ENCODE results near the gene ITGA1.

The ITGA1 gene

GRCh38 chr5:52906343-52906742 is 118.6 kb downstream of the ITGA1 start:
- H3K36me3 ChIP-seq (replicated peaks; ENCODE audit: insufficient read depth, low read length): no peaks in the 10 kb centered on the region
- H3K27ac ChIP-seq (ENCODE audit: low read length): no peak overlapping the region
- H3K4me1 ChIP-seq (ENCODE audit: low read length): no peaks in the 10 kb centered on the region
- no peak overlapping the region for H3K4me3 ChIP-seq (ENCODE audit: low read length)
- no peaks in the 10 kb centered on the region for H3F3A ChIP-seq (ENCODE audit: insufficient read depth, low read length)
- no peaks in the 10 kb centered on the region for H3K9me2 ChIP-seq (replicated peaks; ENCODE audit: insufficient read depth, low read length)
- no peak overlapping the region for H2AFZ ChIP-seq (ENCODE audit: low read length)
- H3K4me2 ChIP-seq (ENCODE audit: low read depth, low read length): no peak overlapping the region
- H3K9me3 ChIP-seq (replicated peaks; ENCODE audit: insufficient read depth, low read length): no peaks in the 10 kb centered on the region
- no peak overlapping the region for H3K9ac ChIP-seq (ENCODE audit: low read length)
- H3K27me3 ChIP-seq (replicated peaks; ENCODE audit: insufficient read depth, low read length): no peaks in the 10 kb centered on the region
- no peak for TF ChIP-seq EZH2phosphoT487 (IDR thresholded peaks at IDR 0.05; ENCODE audit: low read length)
- no peak for TF ChIP-seq CTCF (IDR thresholded peaks at IDR 0.05; ENCODE audit: low read length)
- TF ChIP-seq EZH2 (optimal IDR thresholded peaks at IDR 0.05; ENCODE audit: low read depth, low read length): no peak
- H3K79me2 ChIP-seq (ENCODE audit: low read length): no peaks in the 10 kb centered on the region
- no peak for DNase-seq
- no peaks in the 10 kb centered on the region for H4K20me1 ChIP-seq (ENCODE audit: insufficient read depth, low read length)

GRCh38 chr5:52906845-52907244 is 119.1 kb downstream of the ITGA1 start:
- H3K4me3 ChIP-seq (ENCODE audit: low read length): no peak overlapping the region
- H3K27me3 ChIP-seq (replicated peaks; ENCODE audit: insufficient read depth, low read length): no peaks in the 10 kb centered on the region
- H3K4me1 ChIP-seq (ENCODE audit: low read length): no peaks in the 10 kb centered on the region
- no peaks in the 10 kb centered on the region for H3F3A ChIP-seq (ENCODE audit: insufficient read depth, low read length)
- TF ChIP-seq CTCF (IDR thresholded peaks at IDR 0.05; ENCODE audit: low read length) (no peak), EZH2 (optimal IDR thresholded peaks at IDR 0.05; ENCODE audit: low read depth, low read length) (no peak), EZH2phosphoT487 (IDR thresholded peaks at IDR 0.05; ENCODE audit: low read length) (no peak)
- H3K9me2 ChIP-seq (replicated peaks; ENCODE audit: insufficient read depth, low read length): no peaks in the 10 kb centered on the region
- no peaks in the 10 kb centered on the region for H3K9me3 ChIP-seq (replicated peaks; ENCODE audit: insufficient read depth, low read length)
- no peak overlapping the region for H3K9ac ChIP-seq (ENCODE audit: low read length)
- no peaks in the 10 kb centered on the region for H3K79me2 ChIP-seq (ENCODE audit: low read length)
- DNase-seq: no peak
- H3K27ac ChIP-seq (ENCODE audit: low read length): no peak overlapping the region
- H4K20me1 ChIP-seq (ENCODE audit: insufficient read depth, low read length): no peaks in the 10 kb centered on the region
- H2AFZ ChIP-seq (ENCODE audit: low read length): no peak overlapping the region
- H3K4me2 ChIP-seq (ENCODE audit: low read depth, low read length): no peak overlapping the region
- H3K36me3 ChIP-seq (replicated peaks; ENCODE audit: insufficient read depth, low read length): no peaks in the 10 kb centered on the region

GRCh38 chr5:52909192-52909591 is 121.5 kb downstream of the ITGA1 start:
- H3K9me3 ChIP-seq (replicated peaks; ENCODE audit: insufficient read depth, low read length): no peaks in the 10 kb centered on the region
- H3K9me2 ChIP-seq (replicated peaks; ENCODE audit: insufficient read depth, low read length): no peaks in the 10 kb centered on the region
- TF ChIP-seq CTCF (IDR thresholded peaks at IDR 0.05; ENCODE audit: low read length) (no peak), EZH2 (optimal IDR thresholded peaks at IDR 0.05; ENCODE audit: low read depth, low read length) (no peak), EZH2phosphoT487 (IDR thresholded peaks at IDR 0.05; ENCODE audit: low read length) (no peak)
- no peak overlapping the region for H2AFZ ChIP-seq (ENCODE audit: low read length)
- H3K79me2 ChIP-seq (ENCODE audit: low read length): no peaks in the 10 kb centered on the region
- H3K4me1 ChIP-seq (ENCODE audit: low read length): no peaks in the 10 kb centered on the region
- DNase-seq: no peak
- H3K27me3 ChIP-seq (replicated peaks; ENCODE audit: insufficient read depth, low read length): no peaks in the 10 kb centered on the region
- no peak overlapping the region for H3K4me3 ChIP-seq (ENCODE audit: low read length)
- H4K20me1 ChIP-seq (ENCODE audit: insufficient read depth, low read length): no peaks in the 10 kb centered on the region
- H3K27ac ChIP-seq (ENCODE audit: low read length): no peak overlapping the region
- H3K36me3 ChIP-seq (replicated peaks; ENCODE audit: insufficient read depth, low read length): no peaks in the 10 kb centered on the region
- H3F3A ChIP-seq (ENCODE audit: insufficient read depth, low read length): no peaks in the 10 kb centered on the region
- no peak overlapping the region for H3K9ac ChIP-seq (ENCODE audit: low read length)
- no peak overlapping the region for H3K4me2 ChIP-seq (ENCODE audit: low read depth, low read length)
